Osteoblast (primary cell): ENCODE results near the gene TIE1. TPM values are rescaled to one million over a fixed set of nuclear protein-coding genes. Genes with fewer than 3 reads are reported as not detected.

Source experiments
- DNase-seq: peaks from one replicate; pipeline ENCODE4 v3.0.0; 2011; ENCODE audit warnings: low spot score, mixed read lengths; ENCODE audit not compliant: insufficient read length; ENCODE audit errors: missing footprints
- H2AFZ ChIP-seq: 2 replicates; pipeline ENCODE4 v1.6.0; 2011; ENCODE audit warnings: mild to moderate bottlenecking, low read length
- H3K27ac ChIP-seq: 2 replicates; pipeline ENCODE4 v1.5.1; 2011; ENCODE audit warnings: mild to moderate bottlenecking, low read depth, low read length, moderate library complexity
- H3K27me3 ChIP-seq: 2 replicates; pipeline ENCODE4 v1.6.0; 2012; ENCODE audit warnings: mild to moderate bottlenecking, control low read depth, inconsistent platforms, low read length, moderate library complexity; ENCODE audit not compliant: insufficient read depth
- H3K36me3 ChIP-seq: 2 replicates; pipeline ENCODE4 v1.5.1; 2011; ENCODE audit warnings: mild to moderate bottlenecking, low read length, control low read depth, moderate library complexity; ENCODE audit not compliant: insufficient read depth
- H3K4me1 ChIP-seq: 2 replicates; pipeline ENCODE4 v1.5.1; 2011; ENCODE audit warnings: mild to moderate bottlenecking, low read length, control low read depth, moderate library complexity; ENCODE audit not compliant: insufficient read depth
- H3K4me2 ChIP-seq: 2 replicates; pipeline ENCODE4 v1.6.0; 2011; ENCODE audit warnings: mild to moderate bottlenecking, low read length; ENCODE audit not compliant: insufficient read depth
- H3K4me3 ChIP-seq: fragments of 200-600 bp; sonication (generic); 3 replicates; pipeline ENCODE4 v1.5.1; 2012; ENCODE audit warnings: mild to moderate bottlenecking, low read length, inconsistent platforms; ENCODE audit not compliant: insufficient read depth
- H3K79me2 ChIP-seq: 2 replicates; pipeline ENCODE4 v1.6.0; 2012; ENCODE audit warnings: mild to moderate bottlenecking, low read length, control low read depth, inconsistent platforms; ENCODE audit not compliant: insufficient read depth
- H3K9me3 ChIP-seq: 2 replicates; pipeline ENCODE4 v1.5.1; 2011; ENCODE audit warnings: low read depth, low read length, control low read depth
- H4K20me1 ChIP-seq: 2 replicates; pipeline ENCODE4 v1.6.0; 2012; ENCODE audit warnings: mild to moderate bottlenecking, low read length, control low read depth; ENCODE audit not compliant: insufficient read depth
- CTCF ChIP-seq: IDR thresholded peaks from 2 replicates; pipeline ENCODE4 v1.5.1; 2011; ENCODE audit warnings: mild to moderate bottlenecking, low read depth, low read length, moderate library complexity; ENCODE audit errors: extremely low read depth
- total RNA-seq: library from RNA; depleted of rRNA; stranded (reverse); fragments of >200 nt; gene quantifications from 2 replicates; pipeline ENCODE4 v1.2.3, GENCODE V29; 2012

The TIE1 gene
- total RNA-seq, 1 donor, result not detected

DNA sequence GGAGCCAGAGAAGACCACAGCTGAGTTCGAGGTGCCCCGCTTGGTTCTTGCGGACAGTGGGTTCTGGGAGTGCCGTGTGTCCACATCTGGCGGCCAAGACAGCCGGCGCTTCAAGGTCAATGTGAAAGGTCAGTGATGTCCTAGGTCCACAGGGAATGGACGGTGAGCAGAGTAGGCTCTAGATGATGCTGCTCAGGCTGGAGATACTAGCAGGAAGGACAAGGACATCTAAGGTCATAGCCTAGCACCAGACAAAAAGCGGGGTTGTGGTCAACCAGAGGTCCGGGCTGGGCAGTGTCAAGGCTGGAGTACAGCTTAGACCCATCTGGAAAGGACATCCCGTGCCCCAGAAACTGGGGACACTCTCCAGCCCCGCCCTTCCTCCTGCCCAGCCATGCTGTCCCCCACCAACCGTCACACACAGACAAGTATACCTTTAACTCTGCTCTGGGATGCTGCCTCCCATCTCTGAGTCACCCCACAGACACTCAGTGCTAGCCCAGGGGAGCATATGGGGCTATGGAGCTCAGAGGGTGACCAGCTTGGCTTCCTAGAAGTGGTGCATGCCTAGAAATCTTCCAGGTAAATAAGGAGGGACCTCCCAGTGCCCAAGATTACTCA, 8.7 kb downstream of the TIE1 start:
- DNase-seq, result peak; percentile 89
- Histone ChIP-seq H4K20me1 (no peaks in the 10 kb centered on the region), H2AFZ (no peak overlapping the region), H3K4me1 (no peaks in the 10 kb centered on the region), H3K27ac (no peak overlapping the region), H3K9me3 (no peaks in the 10 kb centered on the region), H3K79me2 (no peaks in the 10 kb centered on the region), H3K36me3 (no peaks in the 10 kb centered on the region), H3K4me2 (no peak overlapping the region), H3K4me3 (no peak overlapping the region), H3K27me3 (no peaks in the 10 kb centered on the region)
- TF ChIP-seq CTCF, result no peak

DNA sequence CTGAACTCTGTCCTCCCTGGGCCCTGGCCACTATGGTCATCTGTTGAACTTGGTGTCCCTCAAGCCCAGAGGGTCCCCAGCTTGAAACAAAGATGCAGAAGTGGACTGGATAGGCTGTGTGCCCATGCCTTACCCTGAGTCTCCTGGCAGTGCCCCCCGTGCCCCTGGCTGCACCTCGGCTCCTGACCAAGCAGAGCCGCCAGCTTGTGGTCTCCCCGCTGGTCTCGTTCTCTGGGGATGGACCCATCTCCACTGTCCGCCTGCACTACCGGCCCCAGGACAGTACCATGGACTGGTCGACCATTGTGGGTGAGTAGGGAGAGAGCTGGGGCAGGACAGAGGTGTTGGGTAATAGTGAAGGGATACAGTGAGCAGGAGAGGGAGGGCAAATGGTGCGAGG, 10.7 kb downstream of the TIE1 start:
- H3K27ac ChIP-seq, result no peak overlapping the region
- no peaks in the 10 kb centered on the region for H3K79me2 ChIP-seq
- H2AFZ ChIP-seq, result no peak overlapping the region
- H4K20me1 ChIP-seq, result no peaks in the 10 kb centered on the region
- no peaks in the 10 kb centered on the region for H3K36me3 ChIP-seq
- H3K9me3 ChIP-seq, result no peaks in the 10 kb centered on the region
- no peak for DNase-seq
- no peak overlapping the region for H3K4me2 ChIP-seq
- H3K4me1 ChIP-seq, result no peaks in the 10 kb centered on the region
- H3K27me3 ChIP-seq, result no peaks in the 10 kb centered on the region
- no peak for TF ChIP-seq CTCF
- H3K4me3 ChIP-seq, result no peak overlapping the region

DNA sequence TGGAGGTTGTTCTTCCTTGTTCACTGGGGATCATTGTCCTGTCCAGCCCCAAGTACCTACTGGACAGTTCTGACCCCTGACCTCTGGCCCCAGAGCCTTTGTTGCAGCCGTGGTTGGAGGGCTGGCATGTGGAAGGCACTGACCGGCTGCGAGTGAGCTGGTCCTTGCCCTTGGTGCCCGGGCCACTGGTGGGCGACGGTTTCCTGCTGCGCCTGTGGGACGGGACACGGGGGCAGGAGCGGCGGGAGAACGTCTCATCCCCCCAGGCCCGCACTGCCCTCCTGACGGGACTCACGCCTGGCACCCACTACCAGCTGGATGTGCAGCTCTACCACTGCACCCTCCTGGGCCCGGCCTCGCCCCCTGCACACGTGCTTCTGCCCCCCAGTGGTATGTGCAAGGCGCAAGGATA, 11.4 kb downstream of the TIE1 start:
- no peak overlapping the region for H3K27ac ChIP-seq
- H3K4me2 ChIP-seq, result no peak overlapping the region
- H3K4me3 ChIP-seq, result no peak overlapping the region
- no peaks in the 10 kb centered on the region for H3K79me2 ChIP-seq
- no peak for TF ChIP-seq CTCF
- no peak for DNase-seq
- no peaks in the 10 kb centered on the region for H3K9me3 ChIP-seq
- no peaks in the 10 kb centered on the region for H4K20me1 ChIP-seq
- no peak overlapping the region for H2AFZ ChIP-seq
- H3K36me3 ChIP-seq, result no peaks in the 10 kb centered on the region
- no peaks in the 10 kb centered on the region for H3K4me1 ChIP-seq
- H3K27me3 ChIP-seq, result no peaks in the 10 kb centered on the region

DNA sequence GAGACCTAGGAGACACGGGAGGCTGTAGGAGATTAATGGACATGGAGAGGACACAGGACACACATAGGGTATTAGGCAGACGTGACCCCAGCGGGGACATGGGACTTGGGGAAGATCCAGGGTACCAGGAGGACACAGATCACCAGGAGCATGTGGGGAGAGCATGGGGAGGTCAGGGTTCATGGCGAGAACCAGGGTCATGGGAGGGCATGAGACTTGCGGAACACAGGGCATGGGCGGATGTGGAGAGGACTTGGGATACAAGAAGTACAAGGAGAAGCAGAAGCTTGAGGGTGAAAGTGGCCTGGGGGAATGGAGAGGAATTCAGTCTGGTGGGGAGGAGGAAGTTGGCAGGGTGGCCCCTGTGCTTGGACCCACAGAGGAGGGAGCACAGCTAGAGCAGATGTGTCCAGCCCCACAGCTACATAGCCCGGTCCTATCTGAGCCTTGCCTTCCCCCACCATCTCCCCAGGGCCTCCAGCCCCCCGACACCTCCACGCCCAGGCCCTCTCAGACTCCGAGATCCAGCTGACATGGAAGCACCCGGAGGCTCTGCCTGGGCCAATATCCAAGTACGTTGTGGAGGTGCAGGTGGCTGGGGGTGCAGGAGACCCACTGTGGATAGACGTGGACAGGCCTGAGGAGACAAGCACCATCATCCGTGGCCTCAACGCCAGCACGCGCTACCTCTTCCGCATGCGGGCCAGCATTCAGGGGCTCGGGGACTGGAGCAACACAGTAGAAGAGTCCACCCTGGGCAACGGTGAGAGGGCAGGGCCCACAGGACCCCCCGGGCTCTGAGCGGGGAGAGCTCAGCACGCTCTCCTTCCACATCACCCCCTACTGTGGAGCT, 12.1 kb downstream of the TIE1 start:
- Histone ChIP-seq H3K79me2 (no peaks in the 10 kb centered on the region), H3K4me3 (no peak overlapping the region), H3K4me1 (no peaks in the 10 kb centered on the region), H3K9me3 (no peaks in the 10 kb centered on the region), H4K20me1 (no peaks in the 10 kb centered on the region), H3K36me3 (no peaks in the 10 kb centered on the region), H3K4me2 (no peak overlapping the region), H3K27ac (no peak overlapping the region), H2AFZ (no peak overlapping the region), H3K27me3 (no peaks in the 10 kb centered on the region)
- DNase-seq, result no peak
- no peak for TF ChIP-seq CTCF
